HepG2 (cell line): ENCODE results near the gene DAB1. TPM values are rescaled to one million over a fixed set of nuclear protein-coding genes. Genes with fewer than 3 reads are reported as not detected.

Source experiments
- ATAC-seq: fragments of 200-7000 bp; cut with Tn5 transposase; 3 replicates; pipeline ENCODE4 v1.9.1; 2020; ENCODE audit warnings: mild to moderate bottlenecking, moderate library complexity
- BruUV-seq: library from RNA; stranded (reverse); fragments of 400-500 nt; replicated peaks from 2 replicates; lab custom pipeline; 2021; lab: Mats Ljungman, UMichigan
- CTCF ChIA-PET: fragments of 300-600 bp; formaldehyde crosslinking; extraction: SDS; loops from one replicate; lab custom pipeline; 2021; ENCODE audit warnings: low total read pairs, inconsistent platforms, low intra/inter-chr PET ratio; lab: Yijun Ruan, JAX
- POLR2A ChIA-PET: fragments of 350-600 bp; sonication (Branson Sonifier 250); formaldehyde crosslinking; loops from one replicate; lab custom pipeline; 2020; ENCODE audit warnings: antibody characterized with exemption, inconsistent platforms; lab: Yijun Ruan, JAX
- DNase-seq: peaks from one replicate; pipeline ENCODE4 v3.0.0-alpha.2; 2015; ENCODE audit warnings: low spot score
- FAIRE-seq: peaks from 3 replicates; lab custom pipeline; 2011; peaks lifted over from hg19 to GRCh38; lab: Jason Lieb, UNC
- H2AFZ ChIP-seq: one replicate; pipeline ENCODE4 v1.6.1; 2011; ENCODE audit warnings: low read length, inconsistent platforms
- H3K27ac ChIP-seq: fragments of 300-600 bp; 3 replicates; pipeline ENCODE4 v1.8.0; 2011; ENCODE audit warnings: mixed run types, mild to moderate bottlenecking, mixed read lengths, low read length, inconsistent platforms; ENCODE audit not compliant: insufficient read depth; ENCODE audit errors: extremely low read length
- H3K27me3 ChIP-seq, 2 experiments: fragments of 200-600 bp in 1 of 2; 2 replicates in 1 of 2; 3 replicates in 1 of 2; pipeline versions ENCODE4 v1.6.0 to v1.8.0; 2011; ENCODE audit warnings: low read length in 2 of 2, mild to moderate bottlenecking in 2 of 2, moderate library complexity in 2 of 2, inconsistent platforms in 1 of 2; ENCODE audit not compliant: insufficient read depth in 2 of 2, control insufficient read depth in 1 of 2
- H3K36me3 ChIP-seq, 2 experiments: fragments of 200-600 bp in 1 of 2; replicated peaks in 1 of 2; 2 replicates in 1 of 2; 3 replicates in 1 of 2; pipeline versions ENCODE4 v1.5.1 to v1.8.0; 2011; ENCODE audit warnings: low read length in 2 of 2, inconsistent platforms in 1 of 2; ENCODE audit not compliant: insufficient read depth in 2 of 2, control insufficient read depth in 1 of 2
- H3K4me1 ChIP-seq: 2 replicates; pipeline ENCODE4 v1.5.1; 2012; ENCODE audit warnings: low read length, inconsistent platforms; ENCODE audit not compliant: insufficient read depth
- H3K4me2 ChIP-seq: 2 replicates; pipeline ENCODE4 v1.6.0; 2011; ENCODE audit warnings: low read depth, low read length, inconsistent platforms
- H3K4me3 ChIP-seq, 3 experiments: fragments of 200-600 bp in 1 of 3; sonication (generic), shearing (Covaris generic) in 1 of 3; replicated peaks in 1 of 3; 2 replicates each; pipeline ENCODE4 v1.5.1; 2011 to 2016; ENCODE audit warnings: low read length in 3 of 3, inconsistent platforms in 2 of 3, low read depth in 2 of 3, mild to moderate bottlenecking in 2 of 3, control low read depth in 1 of 3, mixed read lengths in 1 of 3; ENCODE audit not compliant: insufficient read depth in 1 of 3
- H3K79me2 ChIP-seq: one replicate; pipeline ENCODE4 v1.6.1; 2011; ENCODE audit warnings: low read length, inconsistent platforms; ENCODE audit not compliant: insufficient read depth
- H3K9ac ChIP-seq: 2 replicates; pipeline ENCODE4 v1.6.0; 2011; ENCODE audit warnings: mild to moderate bottlenecking, low read depth, low read length, inconsistent platforms; ENCODE audit not compliant: insufficient read depth
- H3K9me3 ChIP-seq: 2 replicates; pipeline ENCODE4 v1.5.1; 2012; ENCODE audit warnings: mild to moderate bottlenecking, low read length
- H4K20me1 ChIP-seq: 2 replicates; pipeline ENCODE4 v1.6.0; 2011; ENCODE audit warnings: inconsistent platforms, mild to moderate bottlenecking, low read length, moderate library complexity; ENCODE audit not compliant: insufficient read depth
- ATF4 ChIP-seq, 2 experiments: fragments of 450-650 bp in 1 of 2; sonication (generic) in 1 of 2; formaldehyde crosslinking; IDR thresholded peaks; 2 replicates each; pipeline versions ENCODE4 v1.5.0 to v1.8.0; 2020 to 2022; ENCODE audit warnings: mild to moderate bottlenecking in 1 of 2, missing genetic modification reagents in 1 of 2
- BRF2 ChIP-seq: sonication (generic); formaldehyde crosslinking; IDR thresholded peaks from 2 replicates; pipeline ENCODE4 v1.8.1; 2022; ENCODE audit warnings: mild to moderate bottlenecking, missing genetic modification reagents
- KDM4B ChIP-seq: sonication (generic); formaldehyde crosslinking; IDR thresholded peaks from 2 replicates; pipeline ENCODE4 v1.4.0; 2020; ENCODE audit warnings: missing genetic modification reagents
- RARG ChIP-seq: sonication (generic); formaldehyde crosslinking; IDR thresholded peaks from 2 replicates; pipeline ENCODE4 v1.4.0; 2020; ENCODE audit warnings: low read depth, mild to moderate bottlenecking, missing genetic modification reagents
- THAP7 ChIP-seq: sonication (generic); formaldehyde crosslinking; IDR thresholded peaks from 2 replicates; pipeline ENCODE4 v1.8.1; 2023; ENCODE audit warnings: mild to moderate bottlenecking, missing genetic modification reagents
- ZFP36L2 ChIP-seq: sonication (generic); formaldehyde crosslinking; IDR thresholded peaks from 2 replicates; pipeline ENCODE4 v1.4.0; 2020; ENCODE audit warnings: missing genetic modification reagents
- WGBS: methylation state at CpG from one replicate; pipeline ENCODE4 v1.1.6; 2017; ENCODE audit warnings: low lambda C conversion rate; 5-methylcytosine and 5-hydroxymethylcytosine counted together
- in situ Hi-C: cut with HindIII; loops from 2 replicates; pipeline ENCODE4 v1.10.0; 2017; ENCODE audit warnings: low pct_unique_long_range_greater_than_20kb; ENCODE audit not compliant: extremely low pct_ligation_motif_present
- intact Hi-C: fragments of 100-400 bp; cut with micrococcal nuclease; formaldehyde crosslinking; loops from one replicate; pipeline ENCODE4 v1.10.0; 2022; ENCODE audit not compliant: unreplicated experiment
- polyA plus RNA-seq, 8 experiments: library from polyadenylated mRNA; depleted of rRNA in 3 of 8; stranded (reverse) in 7 of 8; unstranded in 1 of 8; fragments of >200 nt; fragmentation: Illumina TruSeq in 4 of 8; extraction: Trizol in 4 of 8; gene quantifications; 2 replicates each; pipeline versions ENCODE4 v1.2.1 to v1.2.3, GENCODE V29; 2011 to 2016; ENCODE audit warnings: low read depth in 4 of 8, missing spikeins in 1 of 8, mixed read lengths in 1 of 8; ENCODE audit not compliant: insufficient read depth in 1 of 8
- total RNA-seq, 5 experiments: library from RNA; depleted of rRNA; stranded (reverse); fragments of >200 nt; fragmentation: Illumina TruSeq; extraction: Trizol; gene quantifications; 2 replicates each; pipeline ENCODE4 v1.2.3, GENCODE V29; 2016; ENCODE audit warnings: low read depth in 1 of 5

DAB1 gene
- total and polyA plus RNA-seq, 2 of the 13 experiments (the other 11 are each of a cell fraction or from before 2014, with no cell fraction given) = 0.04 to 0.13 TPM

GRCh38 chr1:57329937-57330336 lies 93.9 kb downstream of the DAB1 start:
- Histone ChIP-seq H3K27me3 (no peaks in the 10 kb centered on the region), H3K9ac (no peak overlapping the region), H3K9me3 (no peaks in the 10 kb centered on the region), H3K4me3 (no peak overlapping the region), H3K4me1 (peaks cover 14% of the 10 kb centered on the region)
- POLR2A ChIA-PET = no interaction called here
- no peak for FAIRE-seq
- intact Hi-C loops = no loop called here
- DNase-seq = no peak
- in situ Hi-C loops = no loop called here
- TF ChIP-seq THAP7 (no peak), RARG (CRISPR knock-in tag) (no peak), ZFP36L2 (no peak), ATF4 (CRISPR knock-in tag; IDR thresholded peaks at IDR 0.05) (no peak), BRF2 (no peak), KDM4B (no peak)
- TF ChIP-seq, all 625 proteins: peak for 0
- H3K36me3 ChIP-seq = no peaks in the 10 kb centered on the region
- BruUV-seq = no TSS peak
- H3K27ac ChIP-seq = no peak overlapping the region
- no peaks in the 10 kb centered on the region for H3K79me2 ChIP-seq
- ATAC-seq = no peak
- no peak overlapping the region for H2AFZ ChIP-seq
- CTCF ChIA-PET = no interaction called here
- no peak overlapping the region for H3K4me2 ChIP-seq
- no peaks in the 10 kb centered on the region for H4K20me1 ChIP-seq
- WGBS = 53% methylated on average over 1 of the region's 1 CpG
